ENCODE data around the gene ADGRF5.
"Not testable (repeated sequence)": the region's sequence is repeated elsewhere in the genome, so short reads cannot be mapped to it uniquely, and the experiment has no call there.

ADGRF5 gene

DNA sequence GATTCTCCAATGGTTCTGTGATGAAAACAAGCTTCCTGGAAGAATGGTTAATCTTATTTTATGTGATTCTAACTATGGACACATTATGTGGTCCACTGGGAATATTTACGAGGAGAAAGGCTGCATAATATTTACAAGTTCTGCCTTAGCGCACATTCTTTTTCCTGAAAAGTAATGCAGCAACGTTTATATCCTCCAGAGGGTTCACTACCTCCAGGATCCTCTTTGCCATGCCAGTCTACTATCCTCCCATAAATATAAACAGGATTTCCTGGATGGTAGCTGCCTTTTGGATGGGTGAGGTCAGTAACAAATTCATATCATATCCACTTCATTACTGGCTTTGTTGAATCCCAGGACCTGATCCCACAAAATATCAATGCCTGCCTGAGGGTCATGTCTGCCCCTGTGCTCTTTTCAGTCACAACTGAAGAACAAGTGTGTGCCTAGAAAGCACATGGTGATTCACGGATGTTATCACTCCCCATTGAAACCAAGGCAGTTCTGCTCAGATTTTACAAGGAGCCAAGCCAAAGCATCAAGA, 30.4 kb downstream of the ADGRF5 start:
- DNase-seq (ENCODE audit: low read depth in 2 of 2), result no peak

DNA sequence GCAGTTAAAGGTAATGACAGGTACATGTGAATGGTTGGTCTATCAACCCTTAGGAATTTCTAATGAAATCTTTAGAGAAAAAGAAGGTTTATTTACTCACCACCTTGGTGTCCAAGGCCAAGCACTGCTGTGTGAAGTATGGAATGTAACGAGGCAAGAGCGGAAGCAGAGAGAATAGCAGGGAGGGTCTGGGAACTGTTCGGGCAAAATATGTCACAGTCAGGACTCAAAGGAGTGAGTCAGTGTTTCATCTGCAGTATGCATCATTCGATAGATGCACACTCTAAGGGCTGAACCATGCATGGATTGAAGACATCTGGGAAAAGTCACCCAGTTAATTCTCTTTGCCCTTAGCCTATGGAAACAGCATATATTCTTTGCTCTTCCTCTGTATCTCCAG, 33.2 kb downstream of the ADGRF5 start:
- DNase-seq (ENCODE audit: low read depth in 2 of 2), result no peak

DNA sequence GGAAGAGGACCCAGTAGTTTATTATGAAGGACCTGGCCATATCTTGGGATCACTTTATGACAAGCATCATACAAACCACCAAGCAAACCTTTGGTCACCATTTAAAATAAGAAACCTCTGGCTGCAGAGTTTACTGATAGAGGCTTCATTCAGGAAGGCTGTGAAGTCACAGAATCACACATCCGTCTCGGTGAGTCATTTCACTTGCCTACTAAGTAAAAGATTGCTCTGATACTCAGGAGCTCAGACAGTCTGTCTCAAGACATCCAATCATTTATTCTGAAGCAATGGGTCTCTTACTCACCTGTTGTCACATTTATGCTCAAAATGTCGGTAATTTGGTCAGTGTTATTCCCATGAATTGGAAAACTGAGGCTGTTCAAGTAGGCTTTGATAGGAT, 33.7 kb downstream of the ADGRF5 start:
- no peak for DNase-seq (ENCODE audit: low read depth in 2 of 2)

DNA sequence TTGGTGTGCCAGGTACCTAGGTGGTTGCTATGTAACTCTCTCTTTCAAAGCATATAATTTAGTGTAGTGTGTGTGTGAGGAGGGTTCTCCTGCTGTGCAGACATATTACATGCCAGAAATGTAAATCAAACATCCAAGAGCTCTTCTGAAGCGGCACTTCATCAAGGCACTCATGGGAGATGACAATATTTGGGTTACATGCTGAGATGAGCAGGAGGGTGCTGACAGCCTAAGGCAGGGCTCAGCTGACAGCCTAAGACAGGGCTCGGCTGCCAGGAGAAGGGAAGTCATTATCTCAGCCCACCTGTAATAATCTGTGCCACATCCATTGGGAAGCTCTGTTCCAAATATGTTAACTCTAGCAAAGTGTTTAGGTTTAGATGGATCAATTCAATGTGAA, 39.1 kb downstream of the ADGRF5 start:
- DNase-seq (ENCODE audit: low read depth in 2 of 2), result no peak

DNA sequence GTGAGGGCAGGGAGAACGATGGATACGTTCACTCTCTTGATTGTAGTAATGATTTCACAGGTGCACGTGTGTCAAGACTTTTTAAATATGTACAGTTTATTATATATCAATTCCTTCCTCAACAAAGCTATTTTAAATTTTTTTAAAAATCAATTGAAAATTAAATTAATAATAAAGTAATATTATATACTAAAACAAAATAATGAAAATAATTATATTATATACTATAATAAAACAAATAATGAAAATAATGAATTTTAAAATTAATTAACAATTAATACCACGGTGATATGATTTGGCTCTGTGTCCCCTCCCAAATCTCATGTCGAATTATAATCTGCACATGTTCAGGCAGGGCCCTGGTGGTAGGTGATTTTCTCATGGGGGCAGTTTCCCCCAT, 42.7 kb downstream of the ADGRF5 start:
- DNase-seq (ENCODE audit: low read depth in 2 of 2), result no peak

DNA sequence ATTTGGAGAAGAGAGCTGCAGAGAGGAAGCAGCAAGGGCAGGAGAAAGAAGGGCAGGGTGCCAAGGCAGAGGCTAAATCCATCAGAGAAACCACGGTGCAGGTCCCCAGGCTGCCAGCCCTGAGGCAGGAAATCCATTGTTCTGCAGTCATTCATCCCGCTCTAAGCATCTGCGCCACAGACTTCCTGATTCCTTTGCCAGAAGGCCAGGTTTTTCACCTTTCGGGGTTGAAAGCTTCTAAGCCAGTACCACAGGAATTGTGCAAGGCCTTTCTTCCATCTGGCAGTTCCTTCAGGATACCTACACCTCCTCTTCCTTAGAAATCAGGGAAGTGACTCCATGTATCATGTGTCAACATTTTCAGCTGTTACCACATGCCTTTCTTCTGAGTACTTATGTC, 45.6 kb downstream of the ADGRF5 start:
- DNase-seq (ENCODE audit: low read depth in 2 of 2), result no peak

DNA sequence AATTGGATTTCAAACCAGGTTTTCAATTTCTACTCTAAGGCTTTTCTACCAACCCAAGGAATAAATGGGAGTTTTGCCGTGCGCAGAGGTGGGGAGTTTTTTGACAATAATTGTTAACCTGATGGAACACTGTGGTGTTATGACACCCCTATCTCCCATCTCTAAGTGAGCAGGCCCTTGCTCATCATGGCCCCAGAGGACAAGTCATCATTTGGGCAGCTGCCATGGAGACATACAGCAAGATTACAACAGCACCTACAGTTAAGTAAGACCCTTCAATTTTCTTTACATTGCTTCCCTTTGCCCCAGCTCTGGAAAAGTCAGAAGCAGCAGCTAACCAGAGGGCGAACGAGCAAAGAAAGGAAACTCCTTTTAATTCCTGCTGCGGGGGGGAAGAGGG, 54.3 kb downstream of the ADGRF5 start:
- DNase-seq (ENCODE audit: low read depth in 2 of 2), result no peak

DNA sequence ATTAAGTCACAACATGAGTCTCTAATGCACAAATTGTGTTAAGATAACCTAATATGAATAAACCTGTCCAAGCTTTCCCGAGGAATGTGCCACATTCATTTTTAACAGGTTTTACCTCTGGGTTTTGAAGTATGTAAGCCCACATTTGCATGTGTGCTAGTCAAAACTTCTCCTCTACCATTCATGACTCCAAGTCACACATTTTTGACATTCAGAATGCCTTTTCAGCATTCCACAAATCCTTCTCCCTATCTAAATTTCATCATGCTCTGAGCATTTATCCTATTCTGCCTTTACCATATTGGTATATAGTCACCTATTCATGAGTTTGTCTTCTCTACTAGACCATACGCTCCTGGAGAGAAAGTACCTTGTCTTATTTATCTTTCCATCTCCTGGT, 56.5 kb downstream of the ADGRF5 start:
- DNase-seq (ENCODE audit: low read depth in 2 of 2), result no peak

DNA sequence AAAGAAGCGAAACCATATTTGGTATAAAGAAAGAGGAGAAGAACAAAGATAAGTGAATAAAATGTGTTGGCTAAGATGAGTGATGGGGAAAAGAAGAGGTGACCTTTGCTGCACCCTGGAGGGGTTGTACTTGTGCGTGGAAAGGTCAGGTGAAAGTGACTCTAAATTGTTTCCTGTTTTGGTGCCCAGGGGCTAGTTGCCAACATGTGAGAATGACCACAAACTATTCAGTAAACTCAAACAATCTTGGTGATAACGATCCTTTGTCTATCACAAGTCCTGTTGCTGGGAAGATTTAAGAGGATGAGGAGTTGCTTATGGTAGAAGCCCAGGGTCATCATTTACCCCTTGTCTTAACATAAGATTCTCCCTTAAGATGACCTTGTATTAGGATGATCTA, 57.9 kb downstream of the ADGRF5 start:
- no peak for DNase-seq (ENCODE audit: low read depth in 2 of 2)

DNA sequence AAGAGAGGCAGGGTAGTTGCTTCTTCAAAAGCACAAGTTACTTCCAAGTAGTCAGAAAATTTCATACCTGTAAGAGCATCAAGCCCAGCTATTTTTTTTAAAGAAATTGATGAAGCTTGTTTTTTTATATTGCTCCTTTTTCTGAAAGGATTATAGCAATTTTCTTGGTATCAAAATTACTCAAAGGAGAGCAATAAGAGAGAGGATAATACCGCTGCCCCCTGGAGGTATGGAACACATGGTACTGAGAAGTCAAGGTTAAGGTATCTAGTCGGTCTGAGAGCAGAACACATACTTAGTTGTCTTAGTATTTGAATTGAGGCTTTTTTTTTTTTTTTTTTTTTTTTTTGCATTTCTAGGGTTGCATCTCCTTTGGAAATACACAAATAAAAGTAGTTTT, 59.4 kb downstream of the ADGRF5 start:
- DNase-seq (ENCODE audit: low read depth in 2 of 2), result no peak

DNA sequence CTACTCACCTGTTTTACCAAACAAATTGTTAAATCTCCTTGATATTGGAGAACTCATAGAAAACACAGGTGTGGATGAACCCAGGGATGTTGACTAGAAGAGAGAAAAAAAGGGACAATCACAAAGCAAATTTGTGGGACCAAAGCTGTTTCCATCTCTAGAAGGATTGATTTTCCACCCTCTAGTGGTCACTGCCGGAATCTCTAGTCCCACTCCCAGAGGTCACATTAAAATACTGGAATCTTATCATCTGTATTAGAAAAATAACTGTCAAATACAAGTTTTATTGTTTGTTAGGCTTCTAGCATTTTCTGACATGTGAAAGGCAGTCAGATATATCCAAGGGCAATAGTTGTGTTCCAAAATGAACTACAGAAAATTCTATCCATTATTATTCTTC, 65.8 kb downstream of the ADGRF5 start:
- DNase-seq (ENCODE audit: low read depth in 2 of 2), result peak in 1 of 2 donors; percentile 0

DNA sequence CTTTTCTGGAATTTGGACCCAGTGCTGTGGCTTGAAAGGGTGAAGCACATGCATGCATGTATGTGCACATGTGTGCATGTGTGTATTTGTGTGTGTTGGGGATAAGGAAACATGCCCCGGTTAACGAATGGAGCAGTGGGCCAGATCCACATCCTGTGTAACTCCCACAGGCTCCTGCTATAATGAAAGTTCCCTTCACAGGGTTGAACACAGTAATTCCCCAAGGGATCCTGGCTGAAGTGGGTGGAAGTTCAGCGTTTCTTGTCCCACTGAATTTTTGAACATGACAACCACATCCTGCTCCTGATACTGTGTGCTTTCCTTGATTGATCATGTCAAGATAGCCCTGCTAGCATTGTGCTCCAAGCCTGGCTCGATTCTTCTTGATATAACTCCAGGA, 70.2 kb downstream of the ADGRF5 start:
- DNase-seq (ENCODE audit: low read depth in 2 of 2), result not testable (repeated sequence)

DNA sequence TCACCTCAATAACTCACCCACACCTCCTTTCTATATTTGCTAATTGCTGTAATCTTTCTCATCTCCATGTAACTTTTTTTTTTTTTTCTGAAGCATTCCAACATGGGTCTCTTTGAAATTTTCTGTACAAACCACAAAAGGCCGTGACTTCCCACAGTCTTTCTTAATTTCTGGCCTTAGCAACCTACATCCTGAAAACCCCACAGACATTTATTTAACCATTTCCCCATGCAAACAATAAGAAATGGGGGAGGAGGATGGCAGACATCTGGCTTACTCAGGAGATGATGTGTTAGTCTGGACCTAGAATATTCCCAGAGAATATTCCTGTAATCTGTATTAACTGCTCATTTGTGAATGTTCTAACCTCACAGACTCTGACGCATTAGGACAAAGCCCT, 70.9 kb downstream of the ADGRF5 start:
- DNase-seq (ENCODE audit: low read depth in 2 of 2), result no peak

DNA sequence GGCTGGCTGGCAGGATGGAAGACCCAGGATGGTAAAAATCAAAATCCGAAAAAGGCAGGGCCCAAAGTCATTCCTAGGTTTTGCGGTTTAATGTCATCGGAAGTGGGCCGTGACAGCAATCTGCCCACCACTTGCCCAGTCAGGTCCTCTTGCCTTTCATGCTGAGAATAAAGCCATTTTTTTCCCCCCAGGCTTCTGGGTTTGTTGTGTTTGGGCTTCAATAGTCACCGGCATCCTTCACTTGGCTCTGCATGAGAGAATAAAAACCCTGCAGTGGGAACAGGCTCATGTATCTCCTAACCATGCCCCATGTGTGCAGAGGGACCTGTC, 72.4 kb downstream of the ADGRF5 start:
- no peak for DNase-seq (ENCODE audit: low read depth in 2 of 2)

DNA sequence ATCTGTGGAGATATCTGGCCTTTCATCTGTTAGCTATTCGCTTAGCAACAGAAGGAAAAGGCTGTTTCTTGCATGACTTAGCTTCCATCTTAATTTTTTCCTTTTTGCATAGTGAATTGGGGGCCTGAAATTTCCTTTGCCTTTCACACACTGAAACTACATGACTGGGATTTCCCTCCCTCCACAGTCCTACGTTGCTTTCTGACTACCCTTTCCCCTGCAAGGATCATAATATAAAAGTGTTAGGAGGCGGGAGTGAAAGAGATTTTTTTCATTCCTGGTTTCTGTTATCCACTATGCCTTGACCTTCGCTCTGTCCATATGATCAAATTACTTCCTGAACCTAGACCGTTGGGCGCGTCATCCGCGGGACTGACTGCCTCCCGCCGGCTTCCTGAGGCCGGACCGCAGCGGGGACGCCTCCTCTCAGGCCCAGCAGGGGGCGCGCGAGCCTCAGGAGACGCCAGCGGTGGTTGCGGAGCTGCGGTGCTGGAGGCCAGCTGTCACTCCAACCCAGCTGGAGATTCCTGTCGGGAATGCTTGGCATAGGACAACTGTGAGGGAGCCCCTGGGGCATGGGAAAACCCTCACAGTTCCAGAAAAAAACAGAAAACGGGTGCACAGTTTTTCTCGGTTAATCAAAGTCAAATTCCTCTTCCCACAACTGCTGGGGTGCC, 72.9 kb downstream of the ADGRF5 start:
- DNase-seq (ENCODE audit: low read depth in 2 of 2), result peak in 1 of 2 donors; percentile 17

DNA sequence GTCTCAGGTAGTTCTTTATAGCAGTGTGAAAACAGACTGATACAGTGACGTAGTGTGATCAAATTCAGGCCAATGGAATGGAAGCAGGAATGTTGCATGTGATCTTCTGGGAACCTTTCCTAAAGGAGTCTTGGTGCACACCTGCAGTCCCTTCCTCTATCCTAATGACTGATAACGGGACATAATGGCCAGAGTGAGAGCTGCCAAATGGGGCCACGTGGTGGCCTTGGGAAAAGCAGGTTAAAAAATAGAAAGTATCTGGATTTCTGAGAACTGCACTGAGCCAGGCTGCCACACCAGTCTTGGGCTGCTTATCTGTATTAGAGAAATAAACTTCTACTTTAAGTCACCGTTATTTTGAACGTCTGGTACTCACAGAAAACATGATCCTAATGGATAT, 76.6 kb downstream of the ADGRF5 start:
- no peak for DNase-seq (ENCODE audit: low read depth in 2 of 2)

DNA sequence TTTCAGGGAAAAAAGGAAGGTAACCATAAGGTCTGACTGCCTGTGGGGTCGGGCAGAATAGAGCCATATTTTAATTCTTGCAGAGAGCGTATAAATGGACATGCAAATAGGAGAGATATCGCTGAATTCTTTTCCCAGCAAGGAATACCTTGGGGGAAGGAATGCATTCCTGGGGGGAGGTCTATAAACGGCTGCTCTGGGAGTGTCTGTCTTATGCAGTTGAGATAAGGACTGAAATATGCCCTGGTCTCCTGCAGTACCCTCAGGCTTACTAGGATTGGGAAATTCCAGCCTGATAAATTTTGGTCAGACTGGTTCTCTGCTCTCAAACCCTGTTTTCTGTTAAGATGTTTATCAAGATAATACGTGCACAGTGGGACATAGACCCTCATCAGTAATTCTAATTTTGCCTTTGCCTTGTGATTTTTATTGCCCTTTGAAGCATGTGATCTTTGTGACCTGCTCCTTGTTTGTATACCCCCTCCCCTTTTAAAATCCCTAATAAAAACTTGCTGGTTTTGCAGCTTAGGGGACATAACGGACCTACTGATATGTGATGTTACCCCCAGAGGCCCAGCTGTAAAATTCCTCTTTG, 79.4 kb downstream of the ADGRF5 start:
- DNase-seq (ENCODE audit: low read depth in 2 of 2), result not testable (repeated sequence)

DNA sequence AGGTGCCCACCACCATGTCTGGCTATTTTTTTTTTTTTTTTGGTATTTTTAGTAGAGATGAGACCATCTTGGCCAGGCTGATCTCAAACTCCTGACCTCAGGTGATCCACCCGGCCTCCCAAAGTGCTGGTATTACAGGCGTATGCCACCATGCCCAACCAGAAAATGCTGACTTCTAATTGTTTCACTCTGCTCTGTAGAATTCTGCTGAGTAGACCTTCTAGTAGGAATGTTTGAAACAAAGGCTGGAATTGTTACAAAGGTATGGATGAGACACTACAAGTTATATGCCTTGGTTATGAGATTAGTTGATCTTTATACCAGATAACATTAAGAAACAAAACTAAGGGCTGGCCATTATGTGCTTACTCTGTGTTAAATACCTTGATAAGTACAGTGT, 83.7 kb downstream of the ADGRF5 start:
- no peak for DNase-seq (ENCODE audit: low read depth in 2 of 2)

DNA sequence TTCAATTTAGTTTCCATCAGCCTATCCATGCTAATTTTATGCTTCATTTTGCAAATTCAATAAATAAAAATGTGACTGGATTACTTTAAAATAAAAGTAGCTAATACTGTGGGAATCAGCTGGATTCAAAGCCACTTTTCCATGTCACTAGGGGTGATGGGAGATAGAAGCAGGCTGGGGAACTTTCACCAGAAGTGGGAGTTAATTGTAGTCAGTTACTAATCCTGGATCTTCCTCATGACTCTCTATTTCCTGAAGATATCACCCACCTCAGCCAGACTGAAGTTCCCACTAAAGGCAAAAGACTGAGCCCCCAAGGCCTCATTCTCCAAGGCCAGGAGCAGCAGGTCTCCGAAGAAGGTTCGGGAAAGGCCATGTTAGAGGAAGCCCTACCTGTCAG, 86.7 kb downstream of the ADGRF5 start:
- DNase-seq (ENCODE audit: low read depth in 2 of 2), result not testable (repeated sequence)

DNA sequence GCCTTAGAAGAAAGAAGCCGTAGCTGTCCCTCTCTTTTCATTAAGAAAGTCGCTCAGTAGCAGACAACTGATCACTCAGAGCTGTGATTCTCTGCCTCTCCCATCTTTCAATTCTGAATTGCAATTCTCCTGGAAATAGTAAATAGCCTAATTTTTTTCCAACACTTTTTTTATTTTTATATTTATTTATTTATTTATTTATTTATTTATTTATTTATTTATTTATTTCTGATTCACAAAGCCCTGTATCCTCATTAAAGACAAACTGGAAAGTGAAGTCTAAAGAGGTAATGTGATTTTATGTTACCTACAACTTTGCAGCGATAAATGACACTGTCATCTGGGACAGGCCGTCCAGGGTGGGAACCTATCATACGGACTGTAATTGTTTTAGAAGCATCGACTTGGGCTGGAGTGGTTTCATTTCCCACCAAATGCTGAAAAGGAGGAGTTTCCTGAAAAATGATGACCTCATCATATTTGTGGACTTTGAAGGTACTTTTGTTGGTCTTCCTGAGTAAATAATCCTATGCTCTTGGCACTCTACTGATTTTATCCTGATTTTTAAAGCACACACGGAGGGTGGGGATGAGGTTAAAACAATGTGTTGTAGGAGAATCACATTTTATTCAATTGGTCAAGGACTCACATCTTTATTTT, 87.4 kb downstream of the ADGRF5 start:
- DNase-seq (ENCODE audit: low read depth in 2 of 2), result not testable (repeated sequence)

DNA sequence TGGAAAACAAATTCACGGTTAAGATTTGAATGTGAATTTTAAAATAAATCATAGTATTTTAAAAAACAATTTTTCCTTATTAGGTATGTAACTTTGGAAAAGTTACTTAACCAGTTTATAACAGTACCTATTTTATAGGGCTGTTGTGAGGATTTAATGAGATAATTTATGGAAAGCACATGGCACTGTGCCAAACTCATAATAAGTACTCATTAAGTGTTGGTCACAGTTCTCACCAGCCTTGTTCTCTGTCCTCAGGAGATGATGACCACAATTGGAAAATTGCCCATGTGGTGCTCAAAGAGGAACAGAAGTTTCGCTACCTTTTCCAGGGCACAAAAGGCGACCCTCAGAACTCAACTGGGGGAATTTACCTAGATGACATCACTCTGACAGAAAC, 88.9 kb downstream of the ADGRF5 start:
- DNase-seq (ENCODE audit: low read depth in 2 of 2), result no peak

DNA sequence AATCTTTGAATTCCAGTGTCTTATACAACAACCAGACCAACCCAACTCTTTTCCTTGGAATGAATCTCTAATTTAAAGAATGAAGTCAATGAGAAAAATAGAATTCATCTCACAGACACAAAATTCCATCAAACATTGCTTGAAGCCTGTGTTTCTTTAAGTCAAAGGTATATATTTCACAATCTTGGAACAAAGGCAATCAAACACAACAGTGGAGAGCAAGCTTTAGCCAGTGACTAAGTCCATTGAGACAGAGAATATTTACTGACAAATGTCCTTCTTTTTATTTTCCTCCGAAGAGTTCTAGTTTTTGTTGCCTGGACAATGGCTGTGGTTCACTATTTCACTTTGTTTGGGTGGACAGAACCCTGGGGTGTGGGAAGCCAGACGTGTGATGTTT, 92.8 kb downstream of the ADGRF5 start:
- DNase-seq (ENCODE audit: low read depth in 2 of 2), result no peak

DNA sequence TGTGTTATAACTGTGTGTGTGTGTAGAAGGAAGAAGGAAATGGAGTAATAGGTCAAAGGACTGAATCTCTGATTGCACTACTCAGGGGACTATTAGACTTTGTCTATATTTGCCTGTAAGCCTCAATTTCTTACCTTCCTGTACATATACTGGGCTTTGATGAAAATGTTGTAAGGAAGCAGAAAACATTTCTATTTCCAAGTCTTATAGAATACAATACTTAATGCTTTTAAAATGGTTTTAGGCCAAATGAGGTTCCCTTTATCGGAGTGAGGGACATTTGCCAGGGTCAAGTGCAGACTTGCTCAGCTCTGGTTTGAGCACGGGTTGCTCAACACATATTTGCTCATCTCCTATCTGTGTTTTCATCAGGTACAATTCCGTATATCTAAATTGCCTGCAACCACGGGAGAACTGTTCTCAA, 100.3 kb downstream of the ADGRF5 start:
- DNase-seq (ENCODE audit: low read depth in 2 of 2), result no peak
